HK-2 (cell line): ENCODE measurements around the gene GLIS2.
"Not testable (repeated sequence)": the region's sequence is repeated elsewhere in the genome, so short reads cannot be mapped to it uniquely, and the experiment has no call there.

Source experiments
- DNase-seq: peaks from one replicate; pipeline ENCODE4 v3.0.0-alpha.2; 2018; ENCODE audit not compliant: unreplicated experiment

The GLIS2 gene

GRCh38 chr16:4334724-4335495 is 19.0 kb downstream of the GLIS2 start:
- DNase-seq, result no peak

- no peak for DNase-seq
Measured at GRCh38 chr16:4336701-4337539, 21.1 kb downstream of the GLIS2 start.

GRCh38 chr16:4337540-4338088 is 21.7 kb downstream of the GLIS2 start:
- DNase-seq, result no peak

- DNase-seq, result no peak
Measured at GRCh38 chr16:4338125-4338582, 22.3 kb downstream of the GLIS2 start.

- DNase-seq, result no peak
Measured at GRCh38 chr16:4338712-4339299, 22.9 kb downstream of the GLIS2 start.

- DNase-seq, result no peak
Measured at GRCh38 chr16:4339455-4339854, 23.6 kb downstream of the GLIS2 start.

GRCh38 chr16:4339909-4340308 is 24.0 kb downstream of the GLIS2 start:
- no peak for DNase-seq

GRCh38 chr16:4340443-4340842 is 24.6 kb downstream of the GLIS2 start:
- DNase-seq, result no peak

- no peak for DNase-seq
Measured at GRCh38 chr16:4341250-4341649, 25.4 kb downstream of the GLIS2 start.

- no peak for DNase-seq
Measured at GRCh38 chr16:4342866-4343744, 27.2 kb downstream of the GLIS2 start.

- not testable (repeated sequence) for DNase-seq
Measured at GRCh38 chr16:4344300-4344982, 28.6 kb downstream of the GLIS2 start.

GRCh38 chr16:4344983-4345835 is 29.3 kb downstream of the GLIS2 start:
- no peak for DNase-seq

GRCh38 chr16:4345836-4346781 is 30.2 kb downstream of the GLIS2 start:
- no peak for DNase-seq

GRCh38 chr16:4347010-4347409 is 31.1 kb downstream of the GLIS2 start:
- DNase-seq, result no peak

- DNase-seq, result no peak
Measured at GRCh38 chr16:4347765-4348509, 32.1 kb downstream of the GLIS2 start.

- no peak for DNase-seq
Measured at GRCh38 chr16:4349332-4349731, 33.5 kb downstream of the GLIS2 start.

GRCh38 chr16:4350365-4350786 is 34.5 kb downstream of the GLIS2 start:
- no peak for DNase-seq
